Upper lobe of left lung (tissue), 6 donors: ENCODE measurements around the gene MTCH1. TPM values are rescaled to one million over a fixed set of nuclear protein-coding genes. Genes with fewer than 3 reads are reported as not detected.
A peak's percentile ranks its signal among the peaks of the same experiment; 100 is the strongest.

Experiments used
- ATAC-seq, 2 donors: fragments of 200-7000 bp; cut with Tn5 transposase; one replicate each; pipeline ENCODE4 v1.9.1; 2022; ENCODE audit warnings: mild to moderate bottlenecking in 2 of 2, moderate library complexity in 2 of 2; ENCODE audit not compliant: low FRiP score in 2 of 2
- DNase-seq, 2 donors: peaks; one replicate each; pipeline ENCODE4 v3.0.0-alpha.2; 2019 to 2020
- H3K27ac ChIP-seq, 4 donors: fragments of 200-600 bp; sonication (generic); one replicate each; pipeline ENCODE4 v1.5.1; 2016 to 2019
- H3K27me3 ChIP-seq, 4 donors: fragments of 200-600 bp; sonication (generic); one replicate each; pipeline ENCODE4 v1.5.1; 2017 to 2019
- H3K36me3 ChIP-seq, 4 donors: fragments of 200-600 bp; sonication (generic); one replicate each; pipeline ENCODE4 v1.5.1; 2016 to 2019
- H3K4me1 ChIP-seq, 4 donors: fragments of 200-600 bp; sonication (generic); one replicate each; pipeline ENCODE4 v1.5.1; 2018 to 2019
- H3K4me3 ChIP-seq, 4 donors: fragments of 200-600 bp; sonication (generic); one replicate each; pipeline ENCODE4 v1.5.1; 2017 to 2019; ENCODE audit warnings: mild to moderate bottlenecking in 2 of 4, moderate library complexity in 1 of 4
- H3K9me3 ChIP-seq, 4 donors: fragments of 200-600 bp; sonication (generic); one replicate each; pipeline ENCODE4 v1.5.1; 2018 to 2019
- EP300 ChIP-seq, 4 donors: sonication (generic); formaldehyde crosslinking; IDR thresholded peaks; one replicate each; pipeline ENCODE4 v1.5.1; 2017; ENCODE audit warnings: antibody characterized with exemption in 4 of 4, control low read depth in 2 of 4
- POLR2A ChIP-seq, 4 donors: fragments of 450-650 bp; IDR thresholded peaks; one replicate each; pipeline ENCODE4 v1.5.1; 2016 to 2017; ENCODE audit warnings: antibody characterized with exemption in 4 of 4, mild to moderate bottlenecking in 2 of 4
- POLR2AphosphoS5 ChIP-seq, 2 donors: sonication (generic); formaldehyde crosslinking; IDR thresholded peaks; one replicate each; pipeline ENCODE4 v1.5.1; 2017; ENCODE audit warnings: antibody characterized with exemption in 2 of 2
- WGBS, 2 donors: methylation state at CpG; one replicate each; pipeline ENCODE4 v1.1.5; 2017 to 2018; 5-methylcytosine and 5-hydroxymethylcytosine counted together
- total RNA-seq, 6 donors: library from RNA; depleted of rRNA in 4 of 6; stranded (reverse); fragments of >200 nt in 4 of 6; gene quantifications; one replicate each; pipeline versions ENCODE4 v1.1.0 to v1.2.1, GENCODE V29; 2016 to 2021
- TF ChIP-seq, protein P1 (sequence below), 6 experiments: fragments of 450-650 bp in 4 of 6; fragments of 200-600 bp in 2 of 6; sonication (generic) in 2 of 6; IDR thresholded peaks; one replicate each; pipeline ENCODE4 v1.5.1; 2016 to 2019; ENCODE audit warnings: antibody characterized with exemption in 6 of 6
- donor health status: DM: no; HTN: no; CAD: no; lungs with moderate emphysema.
- donor health status: DM: no; HTN: yes; CAD: no; lungs with severe emphysema.

The MTCH1 gene
- total RNA-seq, 6 donors from 2014 or later = 184 to 283 (median 219) TPM

- no peaks in the 10 kb centered on the region for H3K36me3 ChIP-seq
- DNase-seq = peak in 1 of 2 donors; percentile 83
- no peak overlapping the region for H3K27ac ChIP-seq
- TF ChIP-seq POLR2AphosphoS5 (IDR thresholded peaks at IDR 0.05) (no peak), POLR2A (IDR thresholded peaks at IDR 0.05) (no peak), EP300 (IDR thresholded peaks at IDR 0.05) (no peak)
- TF ChIP-seq, protein P1, sequence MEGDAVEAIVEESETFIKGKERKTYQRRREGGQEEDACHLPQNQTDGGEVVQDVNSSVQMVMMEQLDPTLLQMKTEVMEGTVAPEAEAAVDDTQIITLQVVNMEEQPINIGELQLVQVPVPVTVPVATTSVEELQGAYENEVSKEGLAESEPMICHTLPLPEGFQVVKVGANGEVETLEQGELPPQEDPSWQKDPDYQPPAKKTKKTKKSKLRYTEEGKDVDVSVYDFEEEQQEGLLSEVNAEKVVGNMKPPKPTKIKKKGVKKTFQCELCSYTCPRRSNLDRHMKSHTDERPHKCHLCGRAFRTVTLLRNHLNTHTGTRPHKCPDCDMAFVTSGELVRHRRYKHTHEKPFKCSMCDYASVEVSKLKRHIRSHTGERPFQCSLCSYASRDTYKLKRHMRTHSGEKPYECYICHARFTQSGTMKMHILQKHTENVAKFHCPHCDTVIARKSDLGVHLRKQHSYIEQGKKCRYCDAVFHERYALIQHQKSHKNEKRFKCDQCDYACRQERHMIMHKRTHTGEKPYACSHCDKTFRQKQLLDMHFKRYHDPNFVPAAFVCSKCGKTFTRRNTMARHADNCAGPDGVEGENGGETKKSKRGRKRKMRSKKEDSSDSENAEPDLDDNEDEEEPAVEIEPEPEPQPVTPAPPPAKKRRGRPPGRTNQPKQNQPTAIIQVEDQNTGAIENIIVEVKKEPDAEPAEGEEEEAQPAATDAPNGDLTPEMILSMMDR (IDR thresholded peaks at IDR 0.05) = no peak
- peaks cover 10 to 23% (median 13%) of the 10 kb centered on the region in 4 donors for H3K4me1 ChIP-seq
- no peak overlapping the region for H3K4me3 ChIP-seq
- no peak for ATAC-seq
- no peaks in the 10 kb centered on the region for H3K27me3 ChIP-seq
- H3K9me3 ChIP-seq = no peaks in the 10 kb centered on the region
- 87 to 92% methylated on average over 24 to 44 of the region's 44 CpGs for WGBS, 2 donors
Observed at GRCh38 chr6:36958775-36959554, 27.0 kb downstream of the MTCH1 start.

DNA sequence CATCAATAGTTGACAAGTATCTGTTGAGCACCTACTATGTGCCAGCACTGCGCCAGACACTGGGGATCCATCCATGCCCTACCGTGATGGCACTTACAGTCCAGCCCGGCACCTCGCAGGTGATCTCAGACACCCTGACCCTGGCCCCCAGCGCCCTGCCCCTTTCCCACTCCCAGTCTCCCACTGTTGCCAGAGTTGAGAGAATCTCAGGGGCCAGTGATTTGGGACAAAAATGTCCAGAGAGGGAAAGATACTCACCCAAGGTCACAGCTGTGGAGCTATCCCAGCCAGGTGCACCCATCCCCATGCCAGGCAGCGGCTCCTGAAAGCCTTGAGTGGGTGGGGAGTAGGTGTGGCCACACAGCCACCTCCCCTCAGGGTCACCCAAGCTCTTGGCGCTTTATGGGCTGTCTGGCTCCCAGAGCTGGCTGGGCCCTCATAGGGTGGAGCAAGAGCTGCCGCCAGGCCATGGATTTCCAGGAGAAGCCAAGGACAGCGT is 28.2 kb downstream of the MTCH1 start:
- peaks cover 3 to 13% (median 5%) of the 10 kb centered on the region in 4 donors for H3K4me1 ChIP-seq
- ATAC-seq (peak in 1 of 2 donors; percentile 51), DNase-seq (peak in 1 of 2 donors; percentile 8)
- TF ChIP-seq EP300 (IDR thresholded peaks at IDR 0.05) = no peak
- TF ChIP-seq POLR2AphosphoS5 (IDR thresholded peaks at IDR 0.05) = no peak
- TF ChIP-seq POLR2A (IDR thresholded peaks at IDR 0.05) = no peak
- TF ChIP-seq, protein P1 (IDR thresholded peaks at IDR 0.05) = no peak
- no peaks in the 10 kb centered on the region for H3K27me3 ChIP-seq
- no peak overlapping the region for H3K27ac ChIP-seq
- H3K4me3 ChIP-seq = no peak overlapping the region
- no peaks in the 10 kb centered on the region for H3K36me3 ChIP-seq
- WGBS, 2 donors = 82 to 87% methylated on average over 8 to 9 of the region's 9 CpGs
- H3K9me3 ChIP-seq = no peaks in the 10 kb centered on the region

DNA sequence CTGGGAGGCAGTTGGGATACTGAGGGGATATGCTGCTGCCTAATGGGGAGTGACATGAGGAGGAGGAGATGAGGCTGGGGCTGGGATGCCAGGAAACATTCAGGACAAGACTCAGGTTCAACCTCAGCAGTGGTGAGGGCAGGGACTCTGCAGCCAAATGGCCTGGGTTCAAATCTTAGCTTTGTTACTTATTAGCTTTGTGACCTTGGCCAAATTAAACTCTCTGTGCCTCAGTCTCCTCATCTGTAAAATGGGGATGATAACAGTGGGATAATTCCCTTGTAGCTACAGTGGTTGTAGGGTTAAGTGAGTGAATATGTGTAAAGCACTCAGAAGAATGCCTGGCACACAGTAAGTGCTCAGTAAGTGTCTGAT is 29.6 kb downstream of the MTCH1 start:
- Histone ChIP-seq H3K27me3 (no peaks in the 10 kb centered on the region), H3K27ac (no peak overlapping the region), H3K4me1 (peaks cover 3 to 13% (median 5%) of the 10 kb centered on the region in 4 donors), H3K9me3 (no peaks in the 10 kb centered on the region), H3K36me3 (no peaks in the 10 kb centered on the region), H3K4me3 (no peak overlapping the region)
- TF ChIP-seq POLR2A (IDR thresholded peaks at IDR 0.05) (no peak), EP300 (IDR thresholded peaks at IDR 0.05) (no peak)
- ATAC-seq (no peak), DNase-seq (no peak)

DNA sequence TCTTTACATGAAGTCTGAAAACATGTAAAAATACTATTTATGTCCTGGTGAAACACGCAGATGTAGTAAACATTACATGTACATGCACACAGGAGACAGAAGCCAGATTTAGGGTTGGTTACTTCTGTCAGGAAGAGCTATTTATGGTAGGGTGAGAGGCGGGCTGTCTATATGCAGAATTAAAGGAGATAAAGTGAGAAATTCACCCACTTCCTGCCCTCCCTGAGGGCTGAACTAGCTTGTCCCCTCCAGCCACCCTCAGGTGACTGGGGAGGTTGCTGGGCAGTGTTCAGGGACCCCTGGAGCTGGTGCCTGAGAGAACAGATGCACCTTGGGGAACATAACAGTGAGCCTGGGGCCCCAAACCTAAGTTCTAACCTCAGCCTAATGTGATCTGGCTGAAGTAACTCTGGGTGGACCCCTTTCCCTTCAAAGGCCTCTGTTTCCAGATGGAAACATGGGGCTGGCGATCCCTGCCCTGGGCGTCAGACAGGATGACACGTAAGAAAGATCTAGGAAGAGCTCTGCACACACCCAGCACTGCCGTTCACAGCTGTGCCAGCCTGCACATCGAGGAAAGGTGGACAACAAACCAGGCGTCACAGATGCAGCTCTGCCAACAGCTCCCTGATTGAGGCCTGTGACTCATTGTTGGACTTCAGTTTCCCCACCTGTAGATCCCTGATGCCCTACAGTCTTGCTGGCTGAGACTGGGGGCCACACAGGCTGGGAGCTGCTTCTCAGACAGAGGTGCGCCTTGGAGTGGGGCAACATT is 30.1 kb downstream of the MTCH1 start:
- no peak for ATAC-seq
- H3K4me3 ChIP-seq = no peak overlapping the region

More for the DNA sequence above, 30.1 kb downstream of the MTCH1 start:
- no peaks in the 10 kb centered on the region for H3K9me3 ChIP-seq
- no peaks in the 10 kb centered on the region for H3K36me3 ChIP-seq
- 73 to 85% methylated on average over 8 to 9 of the region's 9 CpGs for WGBS, 2 donors
- peaks cover 3 to 11% (median 5%) of the 10 kb centered on the region in 4 donors for H3K4me1 ChIP-seq
- no peaks in the 10 kb centered on the region for H3K27me3 ChIP-seq
- H3K27ac ChIP-seq = no peak overlapping the region
- TF ChIP-seq, protein P1 (IDR thresholded peaks at IDR 0.05) = no peak
- no peak for TF ChIP-seq POLR2AphosphoS5 (IDR thresholded peaks at IDR 0.05)
- no peak for TF ChIP-seq POLR2A (IDR thresholded peaks at IDR 0.05)
- TF ChIP-seq EP300 (IDR thresholded peaks at IDR 0.05) = no peak
- peak in 1 of 2 donors; percentile 15 for DNase-seq
